ENCODE measurements around the gene CD177.

DNA sequence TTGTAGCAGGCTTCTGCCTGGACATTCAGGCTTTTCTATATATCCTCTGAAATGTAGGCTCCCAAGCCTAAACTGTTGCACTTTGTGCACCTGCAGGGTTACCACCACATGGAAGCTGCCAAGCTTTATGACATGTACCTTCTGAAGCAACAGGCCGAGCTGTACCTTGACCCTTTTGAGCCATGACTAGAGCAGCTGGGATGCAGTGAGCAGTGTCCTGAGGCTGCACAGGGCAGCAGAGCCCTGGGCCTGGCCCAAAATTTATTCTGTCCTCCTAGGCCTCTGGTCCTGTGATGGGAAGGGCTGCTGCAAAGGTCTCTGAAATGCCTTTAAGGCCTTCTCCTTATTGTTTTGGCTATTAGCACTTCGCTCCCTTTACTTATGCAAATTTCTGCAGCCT is 23.5 kb upstream of the CD177 start:
- TF ChIP-seq, protein P1, sequence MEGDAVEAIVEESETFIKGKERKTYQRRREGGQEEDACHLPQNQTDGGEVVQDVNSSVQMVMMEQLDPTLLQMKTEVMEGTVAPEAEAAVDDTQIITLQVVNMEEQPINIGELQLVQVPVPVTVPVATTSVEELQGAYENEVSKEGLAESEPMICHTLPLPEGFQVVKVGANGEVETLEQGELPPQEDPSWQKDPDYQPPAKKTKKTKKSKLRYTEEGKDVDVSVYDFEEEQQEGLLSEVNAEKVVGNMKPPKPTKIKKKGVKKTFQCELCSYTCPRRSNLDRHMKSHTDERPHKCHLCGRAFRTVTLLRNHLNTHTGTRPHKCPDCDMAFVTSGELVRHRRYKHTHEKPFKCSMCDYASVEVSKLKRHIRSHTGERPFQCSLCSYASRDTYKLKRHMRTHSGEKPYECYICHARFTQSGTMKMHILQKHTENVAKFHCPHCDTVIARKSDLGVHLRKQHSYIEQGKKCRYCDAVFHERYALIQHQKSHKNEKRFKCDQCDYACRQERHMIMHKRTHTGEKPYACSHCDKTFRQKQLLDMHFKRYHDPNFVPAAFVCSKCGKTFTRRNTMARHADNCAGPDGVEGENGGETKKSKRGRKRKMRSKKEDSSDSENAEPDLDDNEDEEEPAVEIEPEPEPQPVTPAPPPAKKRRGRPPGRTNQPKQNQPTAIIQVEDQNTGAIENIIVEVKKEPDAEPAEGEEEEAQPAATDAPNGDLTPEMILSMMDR (conservative IDR thresholded peaks at IDR 0.05), result no peak
- no peak for TF ChIP-seq ZFX (IDR thresholded peaks at IDR 0.05)

Measured in C4-2B (cell line).